Retinal pigment epithelial cell (primary cell): ENCODE measurements around the gene KIAA1217.

ENCODE experiments used
- DNase-seq: peaks from one replicate; pipeline ENCODE4 v3.0.0-alpha.2; 2010; ENCODE audit warnings: low read depth
- H3K4me3 ChIP-seq: 2 replicates; pipeline ENCODE4 v1.5.1; 2011; ENCODE audit warnings: mild to moderate bottlenecking, low read length, control low read depth, moderate library complexity
- TF ChIP-seq, protein P1 (sequence below): conservative IDR thresholded peaks from 2 replicates; pipeline ENCODE4 v1.5.1; 2011; ENCODE audit warnings: low read depth, low read length, control low read depth, inconsistent platforms

The KIAA1217 gene

DNA sequence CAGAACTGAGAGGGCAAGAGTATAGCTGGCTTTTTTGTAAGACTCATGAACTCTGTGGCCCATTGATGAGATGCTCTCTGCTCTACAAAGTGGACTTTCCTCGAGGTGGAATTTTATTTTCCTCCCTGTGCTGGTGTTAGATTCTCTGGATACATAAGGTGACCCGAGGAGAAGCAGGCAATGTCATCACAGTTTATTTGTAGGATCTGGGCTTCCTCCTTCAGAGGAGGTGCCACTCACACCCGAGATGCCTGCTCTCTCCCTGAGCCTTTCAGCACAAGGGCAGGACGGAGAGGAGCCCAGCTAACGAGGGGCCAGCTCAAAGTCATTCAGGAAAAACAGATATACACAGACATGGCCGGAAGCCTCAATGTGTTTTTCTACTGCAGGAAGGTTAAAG is 103.0 kb downstream of the KIAA1217 start:
- TF ChIP-seq, protein P1, sequence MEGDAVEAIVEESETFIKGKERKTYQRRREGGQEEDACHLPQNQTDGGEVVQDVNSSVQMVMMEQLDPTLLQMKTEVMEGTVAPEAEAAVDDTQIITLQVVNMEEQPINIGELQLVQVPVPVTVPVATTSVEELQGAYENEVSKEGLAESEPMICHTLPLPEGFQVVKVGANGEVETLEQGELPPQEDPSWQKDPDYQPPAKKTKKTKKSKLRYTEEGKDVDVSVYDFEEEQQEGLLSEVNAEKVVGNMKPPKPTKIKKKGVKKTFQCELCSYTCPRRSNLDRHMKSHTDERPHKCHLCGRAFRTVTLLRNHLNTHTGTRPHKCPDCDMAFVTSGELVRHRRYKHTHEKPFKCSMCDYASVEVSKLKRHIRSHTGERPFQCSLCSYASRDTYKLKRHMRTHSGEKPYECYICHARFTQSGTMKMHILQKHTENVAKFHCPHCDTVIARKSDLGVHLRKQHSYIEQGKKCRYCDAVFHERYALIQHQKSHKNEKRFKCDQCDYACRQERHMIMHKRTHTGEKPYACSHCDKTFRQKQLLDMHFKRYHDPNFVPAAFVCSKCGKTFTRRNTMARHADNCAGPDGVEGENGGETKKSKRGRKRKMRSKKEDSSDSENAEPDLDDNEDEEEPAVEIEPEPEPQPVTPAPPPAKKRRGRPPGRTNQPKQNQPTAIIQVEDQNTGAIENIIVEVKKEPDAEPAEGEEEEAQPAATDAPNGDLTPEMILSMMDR: no peak
- DNase-seq: no peak
- H3K4me3 ChIP-seq: no peak overlapping the region

DNA sequence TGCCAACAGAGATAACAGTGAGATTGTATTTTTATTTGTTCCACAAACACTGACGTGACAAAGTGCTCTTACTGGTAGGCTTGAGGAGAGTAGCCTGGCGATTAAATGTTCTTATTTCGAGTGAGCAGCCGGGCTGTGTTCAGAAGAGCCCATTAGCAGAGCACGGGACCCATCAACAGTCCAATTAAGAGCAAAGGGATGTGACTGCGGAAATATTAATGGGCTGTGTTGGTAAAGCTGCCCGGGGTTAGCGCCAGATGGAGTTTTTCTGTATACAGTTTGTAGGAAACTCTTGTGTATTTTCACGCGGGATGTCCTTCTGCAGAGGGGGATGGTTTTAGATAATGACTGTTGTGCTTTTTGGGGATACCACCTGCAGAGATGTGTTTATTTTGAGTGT is 104.3 kb downstream of the KIAA1217 start:
- TF ChIP-seq, protein P1: no peak
- DNase-seq: no peak
- H3K4me3 ChIP-seq: no peak overlapping the region

DNA sequence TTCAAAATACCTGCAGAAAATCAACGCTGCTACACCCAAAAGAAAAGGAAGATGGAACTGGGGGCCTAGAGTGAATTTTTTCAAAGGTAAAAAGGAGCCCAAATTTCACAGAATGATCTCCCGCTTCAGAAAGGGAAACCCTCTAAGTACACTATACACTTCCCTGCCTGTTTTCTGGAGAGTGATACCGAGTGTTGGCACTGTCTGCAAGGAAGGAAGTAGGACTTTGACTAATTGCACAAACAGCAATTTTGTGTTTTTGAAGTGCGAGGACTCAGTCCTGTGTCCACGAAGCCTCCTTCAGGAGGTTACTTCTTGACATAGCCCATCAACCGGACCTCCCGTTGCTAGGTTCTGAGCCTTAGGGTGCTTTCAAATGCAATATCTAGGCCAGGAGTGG is 106.3 kb downstream of the KIAA1217 start:
- TF ChIP-seq, protein P1: no peak
- no peak overlapping the region for H3K4me3 ChIP-seq
- no peak for DNase-seq

DNA sequence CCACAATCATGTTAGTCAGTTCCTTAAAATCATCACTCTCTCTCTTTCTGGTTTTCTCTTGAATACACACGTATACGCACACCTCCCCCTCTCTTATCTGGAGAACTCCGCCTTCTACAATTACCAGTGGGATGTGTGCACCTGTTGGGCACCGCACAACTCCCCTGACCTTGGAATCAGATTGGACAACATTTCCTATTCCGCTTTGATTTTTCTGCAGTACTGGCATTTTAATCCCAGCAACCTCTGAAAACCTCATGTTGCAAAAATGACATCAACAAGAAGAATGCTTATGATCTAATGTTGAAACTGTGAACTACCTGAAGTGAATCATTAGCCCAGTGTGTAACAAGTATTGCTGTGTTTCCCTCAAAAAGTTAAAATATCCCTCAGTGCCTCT is 109.6 kb downstream of the KIAA1217 start:
- TF ChIP-seq, protein P1: no peak
- no peak for DNase-seq
- no peak overlapping the region for H3K4me3 ChIP-seq

DNA sequence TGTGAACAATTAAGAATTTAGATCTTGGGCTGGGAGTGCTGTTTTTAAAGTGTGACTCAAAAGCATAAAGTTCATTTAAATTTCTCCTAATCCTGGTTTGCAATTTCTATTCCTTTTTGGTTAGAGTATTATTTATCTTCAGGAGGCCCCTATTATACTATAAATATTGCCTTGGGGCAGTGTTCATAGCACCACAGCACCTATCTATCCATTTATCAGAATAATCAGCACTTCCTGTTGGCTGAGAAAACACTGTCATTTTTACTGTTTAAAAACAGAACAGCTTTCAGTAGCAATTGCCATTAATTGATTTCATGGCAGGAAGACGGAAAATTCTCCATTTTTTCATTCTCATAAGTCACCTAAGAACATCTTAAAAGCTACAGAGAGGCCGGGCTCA is 111.4 kb downstream of the KIAA1217 start:
- no peak for DNase-seq
- no peak overlapping the region for H3K4me3 ChIP-seq
- TF ChIP-seq, protein P1: no peak

DNA sequence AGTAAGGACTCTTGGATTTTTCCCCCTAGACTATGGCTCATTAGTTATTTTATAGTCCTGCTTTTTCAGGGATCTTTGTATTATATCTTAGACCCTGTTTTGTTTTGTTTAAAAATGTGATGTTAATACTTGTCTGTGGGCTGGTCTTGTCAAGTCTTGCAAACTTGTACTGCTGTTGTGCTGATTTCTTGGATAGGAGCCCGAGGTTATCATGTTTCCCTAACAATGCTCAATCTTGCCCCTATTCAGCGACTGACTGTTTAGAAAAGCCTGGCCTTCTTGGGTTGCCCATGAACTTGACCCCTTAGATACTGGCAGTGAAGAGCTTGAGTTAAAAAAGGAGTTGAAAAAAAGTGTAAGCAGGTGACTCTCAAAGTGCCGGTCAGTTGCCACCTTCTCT is 115.7 kb downstream of the KIAA1217 start:
- H3K4me3 ChIP-seq: no peak overlapping the region
- DNase-seq: no peak
- TF ChIP-seq, protein P1: no peak

DNA sequence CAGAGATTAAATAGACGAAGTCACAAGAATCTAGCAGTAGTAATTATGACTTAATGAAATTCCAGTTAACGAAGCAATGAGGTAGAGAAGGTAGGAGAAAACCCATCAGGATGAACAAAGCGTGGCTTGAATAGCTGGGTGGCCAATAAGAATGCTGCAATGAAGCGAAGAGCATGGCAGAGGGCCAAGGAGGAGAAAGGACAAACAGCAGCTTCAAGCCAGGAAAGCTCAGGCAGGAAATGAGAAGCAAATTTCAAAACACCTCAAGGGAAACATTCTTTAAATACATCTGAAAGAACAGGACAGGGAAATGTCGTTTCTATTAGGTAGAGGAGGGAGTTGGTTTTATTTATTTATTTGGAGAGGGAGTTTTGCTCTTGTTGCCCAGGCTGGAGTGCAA is 122.5 kb downstream of the KIAA1217 start:
- DNase-seq: no peak
- TF ChIP-seq, protein P1: no peak
- no peak overlapping the region for H3K4me3 ChIP-seq
